H9 (cell line): ENCODE results near the gene AGMO. TPM values are rescaled to one million over a fixed set of nuclear protein-coding genes. Genes with fewer than 3 reads are reported as not detected.

Experiments used
- DNase-seq: peaks from one replicate; pipeline ENCODE4 v3.0.0-alpha.2; 2017
- H2AFZ ChIP-seq: one replicate; pipeline ENCODE4 v1.6.1; 2013; ENCODE audit warnings: mild to moderate bottlenecking, low read length, control low read depth, moderate library complexity
- H2AK5ac ChIP-seq: 2 replicates; pipeline ENCODE4 v1.6.1; 2013; ENCODE audit warnings: low read length, control low read depth, mixed read lengths; ENCODE audit not compliant: insufficient read length
- H2BK120ac ChIP-seq: one replicate; pipeline ENCODE4 v1.6.1; 2013; ENCODE audit warnings: low read depth, mild to moderate bottlenecking, low read length, control low read depth, inconsistent platforms; ENCODE audit not compliant: poor library complexity, severe bottlenecking
- H2BK12ac ChIP-seq: 2 replicates; pipeline ENCODE4 v1.6.1; 2013; ENCODE audit warnings: low read length, control low read depth, mixed read lengths, low read depth; ENCODE audit not compliant: insufficient read length
- H2BK15ac ChIP-seq: 2 replicates; pipeline ENCODE4 v1.6.1; 2013; ENCODE audit warnings: low read depth, low read length, control low read depth
- H2BK20ac ChIP-seq: one replicate; pipeline ENCODE4 v1.6.1; 2013; ENCODE audit warnings: low read depth, mild to moderate bottlenecking, low read length, control low read depth, inconsistent platforms; ENCODE audit not compliant: poor library complexity, severe bottlenecking
- H2BK5ac ChIP-seq: 2 replicates; pipeline ENCODE4 v1.6.1; 2013; ENCODE audit warnings: low read length, control low read depth, mixed read lengths; ENCODE audit not compliant: insufficient read length
- H3K14ac ChIP-seq: 2 replicates; pipeline ENCODE4 v1.6.1; 2013; ENCODE audit warnings: low read length, control low read depth; ENCODE audit not compliant: insufficient read depth
- H3K18ac ChIP-seq: 2 replicates; pipeline ENCODE4 v1.6.1; 2013; ENCODE audit warnings: low read depth, mild to moderate bottlenecking, mixed read lengths, low read length, control low read depth; ENCODE audit not compliant: insufficient read length
- H3K23ac ChIP-seq: 2 replicates; pipeline ENCODE4 v1.6.1; 2013; ENCODE audit warnings: low read length, control low read depth, mixed read lengths, low read depth; ENCODE audit not compliant: insufficient read length
- H3K23me2 ChIP-seq: 2 replicates; pipeline ENCODE4 v1.6.1; 2013; ENCODE audit warnings: low read depth, mild to moderate bottlenecking, mixed read lengths, low read length, control low read depth; ENCODE audit not compliant: insufficient read length, poor library complexity, severe bottlenecking
- H3K27ac ChIP-seq: 2 replicates; pipeline ENCODE4 v1.5.1; 2013; ENCODE audit warnings: low read length, control low read depth, mixed read lengths, low read depth; ENCODE audit not compliant: insufficient read length
- H3K27me3 ChIP-seq: 2 replicates; pipeline ENCODE4 v1.6.1; 2013; ENCODE audit warnings: low read length, control low read depth, inconsistent platforms; ENCODE audit not compliant: insufficient read depth
- H3K4ac ChIP-seq: 2 replicates; pipeline ENCODE4 v1.6.1; 2013; ENCODE audit warnings: low read depth, mild to moderate bottlenecking, control low read depth, inconsistent platforms, low read length, moderate library complexity
- H3K4me1 ChIP-seq: 2 replicates; pipeline ENCODE4 v1.6.1; 2013; ENCODE audit warnings: low read length, control low read depth, inconsistent platforms; ENCODE audit not compliant: insufficient read depth
- H3K4me2 ChIP-seq: 2 replicates; pipeline ENCODE4 v1.6.1; 2013; ENCODE audit warnings: low read length, control low read depth, mixed read lengths; ENCODE audit not compliant: insufficient read length, insufficient read depth
- H3K56ac ChIP-seq: 2 replicates; pipeline ENCODE4 v1.6.1; 2013; ENCODE audit warnings: low read depth, mild to moderate bottlenecking, mixed read lengths, low read length, control low read depth; ENCODE audit not compliant: insufficient read length
- H3K79me1 ChIP-seq: 2 replicates; pipeline ENCODE4 v1.6.1; 2013; ENCODE audit warnings: low read depth, mild to moderate bottlenecking, moderate library complexity, low read length, control low read depth, inconsistent platforms; ENCODE audit not compliant: insufficient read depth, poor library complexity, severe bottlenecking
- H3K79me2 ChIP-seq: 2 replicates; pipeline ENCODE4 v1.6.1; 2013; ENCODE audit warnings: low read length, control low read depth, inconsistent platforms; ENCODE audit not compliant: insufficient read depth
- H3K9ac ChIP-seq: 2 replicates; pipeline ENCODE4 v1.6.1; 2013; ENCODE audit warnings: low read length, control low read depth, mixed read lengths; ENCODE audit not compliant: insufficient read length; ENCODE audit errors: extremely low read depth
- H3K9me3 ChIP-seq: one replicate; pipeline ENCODE4 v1.6.1; 2013; ENCODE audit warnings: low read depth, low read length, inconsistent platforms; ENCODE audit not compliant: control insufficient read depth
- H3T11ph ChIP-seq: one replicate; pipeline ENCODE4 v1.6.1; 2013; ENCODE audit warnings: mild to moderate bottlenecking, low read length, control low read depth, inconsistent platforms
- H4K20me1 ChIP-seq: one replicate; pipeline ENCODE4 v1.6.1; 2013; ENCODE audit not compliant: control insufficient read depth, insufficient read length, insufficient read depth
- H4K5ac ChIP-seq: 2 replicates; pipeline ENCODE4 v1.6.1; 2013; ENCODE audit warnings: low read depth, mild to moderate bottlenecking, mixed read lengths, low read length, control low read depth; ENCODE audit not compliant: insufficient read length
- H4K8ac ChIP-seq: replicated peaks from 2 replicates; pipeline ENCODE4 v1.6.1; 2013; ENCODE audit warnings: low read length, control low read depth, mixed read lengths, low read depth; ENCODE audit not compliant: insufficient read length
- H4K91ac ChIP-seq: 2 replicates; pipeline ENCODE4 v1.6.1; 2013; ENCODE audit warnings: low read depth, mild to moderate bottlenecking, moderate library complexity, mixed read lengths, low read length, control low read depth; ENCODE audit not compliant: insufficient read length
- H3K27ac Mint-ChIP-seq, 3 experiments: 2 replicates in 2 of 3; 3 replicates in 1 of 3; pipeline ENCODE4 v1.8.0; 2020 to 2021; ENCODE audit warnings: mixed read lengths in 3 of 3, mild to moderate bottlenecking in 1 of 3, moderate library complexity in 1 of 3
- H3K27me3 Mint-ChIP-seq: 2 replicates; pipeline ENCODE4 v1.8.0; 2021; ENCODE audit warnings: low read depth, mild to moderate bottlenecking, moderate library complexity, mixed read lengths
- H3K36me3 Mint-ChIP-seq, 3 experiments: 2 replicates in 2 of 3; 3 replicates in 1 of 3; pipeline ENCODE4 v1.8.0; 2020 to 2021; ENCODE audit warnings: low read depth in 3 of 3, mixed read lengths in 3 of 3; ENCODE audit not compliant: insufficient read depth in 1 of 3
- H3K4me1 Mint-ChIP-seq, 2 experiments: 2 replicates each; pipeline ENCODE4 v1.8.0; 2020; ENCODE audit warnings: mixed read lengths in 2 of 2
- H3K4me3 Mint-ChIP-seq, 2 experiments: 2 replicates in 1 of 2; 3 replicates in 1 of 2; pipeline ENCODE4 v1.8.0; 2020 to 2021; ENCODE audit warnings: mild to moderate bottlenecking in 2 of 2, mixed read lengths in 2 of 2, moderate library complexity in 1 of 2
- H3K9me3 Mint-ChIP-seq, 2 experiments: 2 replicates in 1 of 2; 3 replicates in 1 of 2; pipeline ENCODE4 v1.8.0; 2020; ENCODE audit warnings: mild to moderate bottlenecking in 2 of 2, mixed read lengths in 2 of 2, moderate library complexity in 1 of 2
- CTCF ChIP-seq: fragments of 200-600 bp; sonication (generic); conservative IDR thresholded peaks from 3 replicates; pipeline ENCODE4 v1.8.0; 2021; ENCODE audit warnings: antibody characterized with exemption, mild to moderate bottlenecking
- WGBS: extraction: QIAGEN DNeasy Blood & Tissue Kit; methylation state at CpG from one replicate; pipeline ENCODE4 v1.1.7; 2013; ENCODE audit warnings: missing lambda C conversion rate, low lambda C conversion rate, mixed read lengths; ENCODE audit not compliant: insufficient read length; ENCODE audit errors: extremely low coverage; 5-methylcytosine and 5-hydroxymethylcytosine counted together
- total RNA-seq: library from RNA; stranded (reverse); gene quantifications from 2 replicates; pipeline ENCODE4 v1.2.1, GENCODE V29; 2021

AGMO gene
- total RNA-seq, 1 experiment from 2014 or later = 0.70 TPM

DNA sequence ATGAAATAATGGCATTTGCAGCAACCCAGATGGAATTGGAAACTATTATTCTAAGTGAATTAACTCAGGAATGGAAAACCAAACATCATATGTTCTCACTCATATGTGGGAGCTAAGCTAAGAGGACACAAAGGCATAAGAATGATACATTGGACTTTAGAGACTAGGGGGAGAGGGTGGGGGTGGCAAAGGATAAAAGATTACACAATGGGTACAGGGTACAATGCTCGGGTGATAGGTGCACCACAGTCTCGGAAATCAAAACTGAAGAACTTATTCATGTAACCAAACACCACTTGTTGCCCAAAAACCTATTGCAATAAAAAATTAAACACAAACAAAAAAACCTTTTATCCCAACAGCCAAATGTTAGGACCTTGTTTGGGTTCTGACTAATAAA, 17.8 kb downstream of the AGMO start:
- no peak overlapping the region for H3K56ac ChIP-seq
- H2BK12ac ChIP-seq = no peak overlapping the region
- no peak overlapping the region for H2BK5ac ChIP-seq
- WGBS = no CpG with 5 or more reads among the region's 2 CpGs
- 0 out of 2 replicates have a peak, but pooled peaks cover 5% of the 10 kb centered on the region for H3K4me1 ChIP-seq
- no peaks in the 10 kb centered on the region for H3K9me3 ChIP-seq
- H3K18ac ChIP-seq = no peak overlapping the region
- H3K9me3 Mint-ChIP-seq = peaks cover 8 to 11% of the 10 kb centered on the region in 2 experiments
- H3K27ac Mint-ChIP-seq = no peak overlapping the region
- H4K5ac ChIP-seq = no peak overlapping the region
- H4K20me1 ChIP-seq = no peaks in the 10 kb centered on the region
- H3K4me2 ChIP-seq = no peak overlapping the region
- H3K4ac ChIP-seq = no peak overlapping the region
- H4K8ac ChIP-seq = no peak overlapping the region
- H3K4me3 Mint-ChIP-seq = no peak overlapping the region
- no peak for TF ChIP-seq CTCF
- no peak overlapping the region for H2AK5ac ChIP-seq
- H3K79me2 ChIP-seq = no peaks in the 10 kb centered on the region
- no peaks in the 10 kb centered on the region for H3K27me3 ChIP-seq
- no peaks in the 10 kb centered on the region for H3K79me1 ChIP-seq
- no peak overlapping the region for H3K27ac ChIP-seq
- H3K23ac ChIP-seq = no peak overlapping the region
- H3K9ac ChIP-seq = no peak overlapping the region
- peaks cover 8 to 10% of the 10 kb centered on the region in 2 experiments for H3K4me1 Mint-ChIP-seq
- no peak overlapping the region for H2BK120ac ChIP-seq
- no peak overlapping the region for H2AFZ ChIP-seq
- no peak overlapping the region for H3K14ac ChIP-seq
- H3K27me3 Mint-ChIP-seq = no peaks in the 10 kb centered on the region
- no peaks in the 10 kb centered on the region for H3K23me2 ChIP-seq
- H2BK20ac ChIP-seq = no peak overlapping the region
- DNase-seq = no peak
- peaks cover 0 to 3% (median 0%) of the 10 kb centered on the region in 3 experiments; a peak in 4 of 7 replicates for H3K36me3 Mint-ChIP-seq
- no peak overlapping the region for H3T11ph ChIP-seq
- no peak overlapping the region for H2BK15ac ChIP-seq
- no peak overlapping the region for H4K91ac ChIP-seq
